Hematopoietic multipotent progenitor cell treated with erythropoietin and hydrocortisone succinate and interleukin-3 and kit ligand, for 4 days (in vitro differentiated cells): ENCODE measurements around the gene IFRD1.
A peak's percentile ranks its signal among the peaks of the same experiment; 100 is the strongest.

ENCODE experiments used
- DNase-seq: peaks from one replicate; pipeline ENCODE4 v3.0.0-alpha.2; 2015

IFRD1 gene

GRCh38 chr7:112449902-112450806 lies at the start of gene IFRD1:
TSS of gene IFRD1 (plus strand) at chr7:112450460. CDS start at chr7:112450689, 229 bp downstream.
- DNase-seq = peak; percentile 99

- peak; percentile 40 for DNase-seq
Observed at GRCh38 chr7:112404321-112404720, 45.9 kb upstream of the IFRD1 start.

GRCh38 chr7:112405286-112405685 lies 45.0 kb upstream of the IFRD1 start:
- peak; percentile 57 for DNase-seq

GRCh38 chr7:112407261-112407660 lies 43.0 kb upstream of the IFRD1 start:
- peak; percentile 29 for DNase-seq

GRCh38 chr7:112410092-112410491 lies 40.2 kb upstream of the IFRD1 start:
- no peak for DNase-seq

GRCh38 chr7:112411186-112411795 lies 39.0 kb upstream of the IFRD1 start:
- DNase-seq = peak; percentile 52

- DNase-seq = peak; percentile 70
Observed at GRCh38 chr7:112414855-112415490, 35.3 kb upstream of the IFRD1 start.

- DNase-seq = peak; percentile 74
Observed at GRCh38 chr7:112416127-112416526, 34.1 kb upstream of the IFRD1 start.

- no peak for DNase-seq
Observed at GRCh38 chr7:112419543-112420130, 30.6 kb upstream of the IFRD1 start.

GRCh38 chr7:112420236-112420861 lies 29.9 kb upstream of the IFRD1 start:
- DNase-seq = no peak

- peak; percentile 78 for DNase-seq
Observed at GRCh38 chr7:112421666-112422486, 28.4 kb upstream of the IFRD1 start.

- DNase-seq = peak; percentile 88
Observed at GRCh38 chr7:112422842-112423496, 27.3 kb upstream of the IFRD1 start.

GRCh38 chr7:112423987-112424386 lies 26.3 kb upstream of the IFRD1 start:
- peak; percentile 32 for DNase-seq

GRCh38 chr7:112427984-112428383 lies 22.3 kb upstream of the IFRD1 start:
- no peak for DNase-seq

GRCh38 chr7:112428715-112429114 lies 21.5 kb upstream of the IFRD1 start:
- DNase-seq = no peak

- DNase-seq = no peak
Observed at GRCh38 chr7:112430649-112431048, 19.6 kb upstream of the IFRD1 start.

- DNase-seq = no peak
Observed at GRCh38 chr7:112431803-112432202, 18.5 kb upstream of the IFRD1 start.

GRCh38 chr7:112433289-112433688 lies 17.0 kb upstream of the IFRD1 start:
- DNase-seq = peak; percentile 90

- DNase-seq = no peak
Observed at GRCh38 chr7:112437072-112437471, 13.2 kb upstream of the IFRD1 start.

GRCh38 chr7:112439476-112439875 lies 10.8 kb upstream of the IFRD1 start:
- no peak for DNase-seq

- DNase-seq = no peak
Observed at GRCh38 chr7:112442210-112442609, 8.1 kb upstream of the IFRD1 start.
